Measurements from ENCODE around the gene RNF144A.

RNF144A gene

DNA sequence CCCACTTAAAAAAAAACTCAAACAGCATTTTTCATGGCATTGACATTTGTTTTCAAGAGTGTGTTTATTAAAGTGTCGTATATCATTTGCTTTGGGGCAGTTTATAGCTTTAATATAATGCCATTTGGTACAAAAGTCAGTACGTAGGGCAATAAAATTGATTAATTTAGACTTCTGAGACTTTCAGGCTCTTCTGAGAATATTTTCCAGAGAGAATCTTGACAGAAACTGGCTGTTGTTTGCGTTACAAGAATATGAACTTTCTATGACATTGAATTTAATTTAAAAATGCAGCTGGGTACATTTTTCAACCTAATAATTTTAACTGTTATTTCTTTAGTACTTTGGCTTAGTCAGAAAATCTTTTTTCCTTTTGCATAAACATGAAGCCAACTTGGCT lies 98.9 kb downstream of the RNF144A start:
- Histone ChIP-seq H3K36me3 (ENCODE audit: control insufficient read depth, insufficient read depth, low read length) (no peaks in the 10 kb centered on the region), H3K4me1 (ENCODE audit: control insufficient read depth, insufficient read depth, low read length) (peaks cover 4% of the 10 kb centered on the region), H3K9ac (ENCODE audit: low read depth, low read length) (no peak overlapping the region), H3K27me3 (ENCODE audit: control insufficient read depth, insufficient read depth, low read length) (no peaks in the 10 kb centered on the region), H3K4me3 (ENCODE audit: low read depth, low read length) (no peak overlapping the region), H3K9me3 (ENCODE audit: control insufficient read depth, insufficient read depth, low read length) (no peaks in the 10 kb centered on the region)

DNA sequence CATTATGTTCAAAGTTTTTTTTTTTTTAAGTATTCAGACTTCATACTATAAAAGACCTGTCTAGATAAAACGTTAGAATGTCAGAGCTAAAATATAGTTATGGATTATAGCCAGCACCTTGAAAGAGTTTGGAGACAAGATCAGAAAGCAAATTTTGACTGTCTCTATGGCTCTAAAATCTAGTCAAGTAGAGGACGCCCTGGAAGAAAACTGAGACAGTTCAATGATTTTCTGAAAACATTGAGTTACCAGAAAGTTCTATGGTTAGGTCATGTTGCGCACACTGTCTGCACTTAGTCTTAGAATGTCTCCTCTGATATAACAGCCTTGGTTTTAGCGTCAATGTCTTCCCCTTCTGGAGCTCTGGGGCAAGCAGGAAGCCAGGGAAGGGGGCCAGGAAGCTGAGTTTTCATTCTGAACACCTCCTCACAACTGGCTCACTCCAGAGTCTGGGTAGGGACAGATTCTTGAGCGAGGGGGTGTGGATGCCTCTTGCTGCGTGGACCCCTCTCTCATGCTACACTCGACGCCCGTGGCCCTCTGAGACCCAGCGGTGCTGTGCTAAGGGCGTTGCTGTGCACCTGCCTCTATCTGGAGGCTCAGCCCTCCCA lies 99.5 kb downstream of the RNF144A start:
- Histone ChIP-seq H3K36me3 (ENCODE audit: control insufficient read depth, insufficient read depth, low read length) (no peaks in the 10 kb centered on the region), H3K4me1 (ENCODE audit: control insufficient read depth, insufficient read depth, low read length) (peaks cover 4% of the 10 kb centered on the region), H3K27me3 (ENCODE audit: control insufficient read depth, insufficient read depth, low read length) (no peaks in the 10 kb centered on the region), H3K4me3 (ENCODE audit: low read depth, low read length) (no peak overlapping the region), H3K9ac (ENCODE audit: low read depth, low read length) (no peak overlapping the region), H3K9me3 (ENCODE audit: control insufficient read depth, insufficient read depth, low read length) (no peaks in the 10 kb centered on the region)

DNA sequence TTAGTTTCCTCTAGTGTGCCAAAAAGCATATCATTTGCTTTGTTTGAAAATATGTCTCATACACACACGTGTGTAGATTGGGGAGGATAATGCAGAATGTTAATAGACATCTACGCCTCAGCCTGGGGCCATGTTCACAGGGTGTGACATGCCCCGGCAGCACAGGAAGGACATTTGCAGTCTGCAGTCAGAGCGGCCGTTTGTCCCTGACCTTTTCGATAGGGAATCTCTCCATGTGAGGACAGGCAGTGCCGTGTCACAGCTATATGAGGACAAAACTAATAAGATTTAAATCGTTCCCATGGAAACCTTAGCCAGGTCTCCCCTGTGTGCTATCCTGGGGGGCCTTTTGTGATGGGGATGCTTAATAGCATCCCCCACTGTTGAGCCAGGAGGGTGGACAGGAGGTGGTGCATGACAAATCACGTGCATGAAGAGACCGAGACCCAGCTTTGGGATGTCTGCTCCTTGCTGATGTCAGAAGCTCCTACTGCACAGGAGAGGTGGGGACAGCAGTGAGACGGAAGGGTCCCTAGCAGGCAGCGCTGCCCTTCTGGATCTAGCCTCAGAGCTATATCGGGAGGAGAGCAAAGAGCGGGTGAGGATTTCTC lies 100.6 kb downstream of the RNF144A start:
- H3K9me3 ChIP-seq (ENCODE audit: control insufficient read depth, insufficient read depth, low read length), result no peaks in the 10 kb centered on the region
- no peak overlapping the region for H3K4me3 ChIP-seq (ENCODE audit: low read depth, low read length)
- peaks cover 4% of the 10 kb centered on the region for H3K4me1 ChIP-seq (ENCODE audit: control insufficient read depth, insufficient read depth, low read length)
- H3K36me3 ChIP-seq (ENCODE audit: control insufficient read depth, insufficient read depth, low read length), result no peaks in the 10 kb centered on the region
- H3K27me3 ChIP-seq (ENCODE audit: control insufficient read depth, insufficient read depth, low read length), result no peaks in the 10 kb centered on the region
- no peak overlapping the region for H3K9ac ChIP-seq (ENCODE audit: low read depth, low read length)

DNA sequence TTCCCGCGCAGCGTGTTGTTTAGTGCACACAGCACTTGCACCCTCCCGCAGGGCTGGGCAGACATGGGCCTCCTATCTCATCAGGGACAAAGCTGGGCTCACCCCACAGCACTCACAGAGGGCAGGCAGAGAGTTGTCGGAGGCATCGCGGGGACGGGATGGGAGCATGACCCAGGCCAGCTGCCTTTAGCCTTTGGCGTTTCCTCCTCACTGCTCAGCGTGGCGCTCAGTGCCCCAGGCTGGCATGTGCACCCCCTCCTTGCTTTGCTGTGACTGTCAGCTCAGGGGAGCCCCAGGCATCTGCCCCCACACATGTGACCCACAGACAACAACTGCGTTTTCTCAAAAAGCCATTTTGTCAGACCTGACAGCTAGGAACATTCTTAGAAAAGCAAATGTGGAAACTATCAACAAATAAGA lies 101.1 kb downstream of the RNF144A start:
- no peaks in the 10 kb centered on the region for H3K9me3 ChIP-seq (ENCODE audit: control insufficient read depth, insufficient read depth, low read length)
- no peaks in the 10 kb centered on the region for H3K27me3 ChIP-seq (ENCODE audit: control insufficient read depth, insufficient read depth, low read length)
- H3K4me1 ChIP-seq (ENCODE audit: control insufficient read depth, insufficient read depth, low read length), result peaks cover 4% of the 10 kb centered on the region
- H3K36me3 ChIP-seq (ENCODE audit: control insufficient read depth, insufficient read depth, low read length), result no peaks in the 10 kb centered on the region
- H3K4me3 ChIP-seq (ENCODE audit: low read depth, low read length), result no peak overlapping the region
- no peak overlapping the region for H3K9ac ChIP-seq (ENCODE audit: low read depth, low read length)

DNA sequence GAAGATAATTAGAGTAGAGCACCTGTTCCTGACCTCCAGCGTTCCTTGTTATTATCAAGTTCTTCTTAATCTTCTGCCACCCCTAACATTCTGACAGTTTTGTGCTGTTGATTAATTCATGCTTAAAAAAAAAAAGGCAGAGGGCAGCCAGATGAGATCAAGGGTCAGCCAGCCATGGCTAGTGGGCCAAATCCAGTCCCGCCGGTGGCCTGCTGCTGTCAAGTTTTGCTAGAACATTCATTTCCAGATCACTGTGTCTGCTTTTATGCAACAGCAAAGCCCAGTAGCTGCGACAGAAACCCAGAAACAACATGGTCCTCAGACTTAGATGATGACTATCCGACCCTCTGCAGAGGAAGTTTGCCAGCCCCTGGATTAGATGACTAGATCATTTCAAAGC lies 101.6 kb downstream of the RNF144A start:
- Histone ChIP-seq H3K9me3 (ENCODE audit: control insufficient read depth, insufficient read depth, low read length) (no peaks in the 10 kb centered on the region), H3K4me1 (ENCODE audit: control insufficient read depth, insufficient read depth, low read length) (peaks cover 4% of the 10 kb centered on the region), H3K4me3 (ENCODE audit: low read depth, low read length) (no peak overlapping the region), H3K27me3 (ENCODE audit: control insufficient read depth, insufficient read depth, low read length) (no peaks in the 10 kb centered on the region), H3K36me3 (ENCODE audit: control insufficient read depth, insufficient read depth, low read length) (no peaks in the 10 kb centered on the region), H3K9ac (ENCODE audit: low read depth, low read length) (no peak overlapping the region)

DNA sequence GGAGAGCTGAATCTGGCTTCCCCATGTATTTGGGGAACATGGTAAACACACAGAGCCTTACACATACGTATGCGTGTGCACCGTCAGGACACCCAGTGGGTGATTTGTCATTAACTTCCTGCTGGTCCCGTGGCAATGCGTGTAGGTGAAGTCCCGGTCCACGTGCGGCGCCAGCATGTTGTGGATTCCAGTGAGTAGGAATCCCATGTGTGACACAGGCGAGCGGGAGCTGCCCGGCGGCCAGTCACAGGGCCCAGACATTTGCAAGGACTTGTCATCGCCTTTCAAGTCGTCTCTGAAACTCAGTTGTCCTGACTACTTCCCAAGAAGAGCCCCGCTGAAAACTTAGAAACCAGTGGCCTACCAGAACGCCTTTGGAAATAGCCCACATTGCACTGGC lies 102.0 kb downstream of the RNF144A start:
- Histone ChIP-seq H3K4me1 (ENCODE audit: control insufficient read depth, insufficient read depth, low read length) (peaks cover 4% of the 10 kb centered on the region), H3K36me3 (ENCODE audit: control insufficient read depth, insufficient read depth, low read length) (no peaks in the 10 kb centered on the region), H3K27me3 (ENCODE audit: control insufficient read depth, insufficient read depth, low read length) (no peaks in the 10 kb centered on the region), H3K9ac (ENCODE audit: low read depth, low read length) (no peak overlapping the region), H3K9me3 (ENCODE audit: control insufficient read depth, insufficient read depth, low read length) (no peaks in the 10 kb centered on the region), H3K4me3 (ENCODE audit: low read depth, low read length) (no peak overlapping the region)

DNA sequence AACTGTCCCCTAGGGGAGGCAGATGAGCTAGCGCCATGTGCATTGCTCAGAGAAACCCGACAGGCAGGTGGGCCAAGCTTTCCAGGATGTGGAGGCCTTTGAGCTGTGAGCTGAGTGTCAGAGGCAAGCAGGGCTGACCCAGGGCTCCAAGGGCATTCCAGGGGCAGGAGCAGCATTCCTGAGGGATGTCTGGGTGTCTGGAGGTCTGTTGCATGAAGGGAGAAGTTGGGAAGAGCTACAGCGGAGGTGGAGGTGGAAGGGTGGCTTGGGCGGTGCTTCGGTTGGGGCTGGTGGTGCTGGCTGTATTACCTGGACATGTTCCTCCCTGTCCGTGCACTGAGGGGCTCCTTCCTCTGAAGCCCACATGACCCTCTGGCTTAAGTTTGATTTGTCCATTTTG lies 102.8 kb downstream of the RNF144A start:
- Histone ChIP-seq H3K4me3 (ENCODE audit: low read depth, low read length) (no peak overlapping the region), H3K4me1 (ENCODE audit: control insufficient read depth, insufficient read depth, low read length) (peaks cover 4% of the 10 kb centered on the region), H3K27me3 (ENCODE audit: control insufficient read depth, insufficient read depth, low read length) (no peaks in the 10 kb centered on the region), H3K9ac (ENCODE audit: low read depth, low read length) (no peak overlapping the region), H3K9me3 (ENCODE audit: control insufficient read depth, insufficient read depth, low read length) (no peaks in the 10 kb centered on the region), H3K36me3 (ENCODE audit: control insufficient read depth, insufficient read depth, low read length) (no peaks in the 10 kb centered on the region)

DNA sequence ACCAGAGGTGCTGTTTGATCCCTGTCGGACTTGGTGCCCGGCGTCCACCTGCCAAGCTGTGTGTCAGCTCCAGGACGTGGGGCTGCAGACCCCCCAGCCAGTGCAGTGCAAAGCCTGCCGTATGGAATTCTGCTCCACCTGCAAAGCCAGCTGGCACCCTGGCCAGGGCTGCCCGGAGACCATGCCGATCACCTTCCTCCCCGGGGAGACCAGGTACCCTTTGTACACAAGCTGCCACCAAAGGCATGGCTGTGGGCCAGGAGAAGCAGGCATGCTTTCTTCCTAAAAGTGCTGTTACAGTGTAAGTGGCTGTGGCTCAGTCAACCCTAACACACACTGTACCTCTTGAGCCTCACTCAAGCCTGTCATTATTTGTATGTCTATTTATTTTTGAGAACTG lies 103.3 kb downstream of the RNF144A start:
- no peaks in the 10 kb centered on the region for H3K36me3 ChIP-seq (ENCODE audit: control insufficient read depth, insufficient read depth, low read length)
- no peak overlapping the region for H3K4me3 ChIP-seq (ENCODE audit: low read depth, low read length)
- peaks cover 4% of the 10 kb centered on the region for H3K4me1 ChIP-seq (ENCODE audit: control insufficient read depth, insufficient read depth, low read length)

DNA sequence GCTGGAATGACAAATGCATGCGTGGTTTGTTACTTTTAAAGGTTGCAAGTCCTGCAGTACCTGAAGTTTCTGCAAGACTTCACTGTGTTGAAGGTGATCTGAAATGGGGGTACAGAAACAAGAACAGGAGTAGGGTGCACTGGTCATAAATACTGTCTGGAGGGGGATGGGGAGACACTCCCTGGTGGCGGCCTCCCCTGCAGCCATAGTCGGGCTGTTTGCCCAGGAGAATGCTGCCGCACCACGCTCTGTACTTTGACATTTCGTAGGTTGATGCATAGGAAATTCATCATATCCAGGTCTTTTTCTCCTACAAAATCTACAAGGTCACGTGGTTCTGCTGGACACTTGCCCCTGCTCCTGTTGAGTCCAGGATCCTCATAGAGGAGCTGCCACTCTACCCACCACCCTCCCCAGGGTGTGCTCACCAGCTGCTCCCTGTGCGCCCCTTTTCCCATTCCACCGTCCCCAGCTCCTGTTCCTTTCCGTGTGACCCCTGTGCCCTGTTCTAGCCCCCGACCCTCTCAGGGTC lies 103.8 kb downstream of the RNF144A start:
- H3K4me1 ChIP-seq (ENCODE audit: control insufficient read depth, insufficient read depth, low read length), result peaks cover 4% of the 10 kb centered on the region
- no peak overlapping the region for H3K9ac ChIP-seq (ENCODE audit: low read depth, low read length)
- no peaks in the 10 kb centered on the region for H3K27me3 ChIP-seq (ENCODE audit: control insufficient read depth, insufficient read depth, low read length)
- H3K4me3 ChIP-seq (ENCODE audit: low read depth, low read length), result no peak overlapping the region
- no peaks in the 10 kb centered on the region for H3K36me3 ChIP-seq (ENCODE audit: control insufficient read depth, insufficient read depth, low read length)
- no peaks in the 10 kb centered on the region for H3K9me3 ChIP-seq (ENCODE audit: control insufficient read depth, insufficient read depth, low read length)

More for the DNA sequence above, 103.3 kb downstream of the RNF144A start:
- no peaks in the 10 kb centered on the region for H3K9me3 ChIP-seq (ENCODE audit: control insufficient read depth, insufficient read depth, low read length)
- H3K9ac ChIP-seq (ENCODE audit: low read depth, low read length), result no peak overlapping the region
- H3K27me3 ChIP-seq (ENCODE audit: control insufficient read depth, insufficient read depth, low read length), result no peaks in the 10 kb centered on the region

DNA sequence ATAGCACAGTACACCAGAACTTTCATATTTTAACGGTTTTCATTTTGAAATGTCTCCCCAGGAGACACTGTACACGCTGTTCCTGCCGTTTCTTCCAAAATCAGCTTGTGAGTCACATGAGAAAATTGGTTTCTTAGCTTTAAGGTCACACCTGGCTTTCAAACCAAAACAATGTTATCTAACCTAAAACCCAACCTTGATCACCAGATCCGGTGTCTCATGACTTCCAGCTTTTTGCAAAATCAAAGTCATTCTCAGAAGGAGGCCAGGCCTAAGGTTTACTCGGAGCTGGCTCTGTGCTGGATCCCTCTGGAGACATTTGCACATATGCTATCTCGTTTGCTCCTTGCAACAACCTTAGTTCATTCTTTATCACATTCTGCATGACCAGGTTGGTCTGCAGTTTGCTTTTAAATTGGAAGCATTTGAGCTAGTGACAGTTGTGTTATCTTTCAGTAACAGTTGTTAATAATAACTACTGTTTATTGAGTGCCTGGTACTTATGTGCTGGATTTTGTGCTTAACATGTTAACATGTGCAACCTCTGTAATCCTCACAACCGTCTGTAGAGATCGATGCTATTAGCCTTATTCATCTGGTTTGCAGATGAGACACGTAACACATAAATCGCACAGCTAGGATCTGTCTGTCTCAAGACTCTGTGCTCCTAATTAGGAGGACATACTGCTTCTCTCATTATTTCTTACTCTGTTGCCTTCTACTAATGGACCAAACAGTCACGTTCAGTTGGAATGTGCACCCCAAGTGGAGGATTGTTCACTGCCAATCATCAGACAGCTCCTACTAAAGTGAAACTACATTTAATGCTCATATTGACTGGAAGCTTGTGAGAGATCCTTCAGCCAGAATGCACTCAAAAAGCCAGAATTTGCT lies 105.5 kb downstream of the RNF144A start:
- H3K9ac ChIP-seq (ENCODE audit: low read depth, low read length), result no peak overlapping the region
- H3K9me3 ChIP-seq (ENCODE audit: control insufficient read depth, insufficient read depth, low read length), result no peaks in the 10 kb centered on the region
- no peaks in the 10 kb centered on the region for H3K36me3 ChIP-seq (ENCODE audit: control insufficient read depth, insufficient read depth, low read length)
- no peaks in the 10 kb centered on the region for H3K27me3 ChIP-seq (ENCODE audit: control insufficient read depth, insufficient read depth, low read length)
- H3K4me1 ChIP-seq (ENCODE audit: control insufficient read depth, insufficient read depth, low read length), result peaks cover 3% of the 10 kb centered on the region
- H3K4me3 ChIP-seq (ENCODE audit: low read depth, low read length), result no peak overlapping the region

DNA sequence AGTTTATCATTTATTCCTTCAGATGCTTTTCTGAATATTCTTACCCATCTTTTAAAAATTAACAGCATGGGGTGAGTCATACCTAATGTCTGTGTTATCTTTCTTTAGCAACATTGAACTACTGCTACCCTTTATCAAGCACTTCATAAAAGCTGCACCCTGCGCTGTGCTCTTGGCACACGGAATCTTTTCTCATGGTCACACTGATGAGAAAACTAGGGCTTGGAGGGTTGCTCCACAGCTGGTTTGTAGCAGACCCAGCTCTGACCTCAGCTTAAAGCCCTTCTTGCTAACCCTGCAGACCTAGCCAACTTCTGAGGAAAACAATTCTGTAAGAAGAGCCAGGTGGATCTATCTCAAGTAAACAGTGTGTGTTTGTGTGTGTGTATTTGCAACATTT lies 106.3 kb downstream of the RNF144A start:
- Histone ChIP-seq H3K9ac (ENCODE audit: low read depth, low read length) (no peak overlapping the region), H3K36me3 (ENCODE audit: control insufficient read depth, insufficient read depth, low read length) (no peaks in the 10 kb centered on the region), H3K9me3 (ENCODE audit: control insufficient read depth, insufficient read depth, low read length) (no peaks in the 10 kb centered on the region), H3K27me3 (ENCODE audit: control insufficient read depth, insufficient read depth, low read length) (no peaks in the 10 kb centered on the region), H3K4me1 (ENCODE audit: control insufficient read depth, insufficient read depth, low read length) (no peaks in the 10 kb centered on the region), H3K4me3 (ENCODE audit: low read depth, low read length) (no peak overlapping the region)

Data from iPS-15b (cell line).